T-helper 17 cell (primary cell): Measurements from ENCODE around the gene ZBP1. TPM values are rescaled to one million over a fixed set of nuclear protein-coding genes. Genes with fewer than 3 reads are reported as not detected.
A peak's percentile ranks its signal among the peaks of the same experiment; 100 is the strongest.

Experiments
- ATAC-seq: fragments of 150-1000 bp; cut with Tn5 transposase; 2 replicates; pipeline ENCODE4 v1.10.0; 2021; ENCODE audit warnings: mild to moderate bottlenecking, moderate library complexity
- DNase-seq, 3 donors: peaks; one replicate each; pipeline versions ENCODE4 v3.0.0 to v3.0.0-alpha.2; 2020 to 2021
- H3K9me3 ChIP-seq: one replicate; pipeline ENCODE4 v1.7.0; 2013; ENCODE audit warnings: low read length, mild to moderate bottlenecking; ENCODE audit not compliant: control insufficient read depth, poor library complexity, severe bottlenecking
- H3K27ac Mint-ChIP-seq: one replicate; pipeline ENCODE4 v1.8.0; 2022; ENCODE audit warnings: mild to moderate bottlenecking, moderate library complexity, mixed read lengths
- H3K27me3 Mint-ChIP-seq: one replicate; pipeline ENCODE4 v1.8.0; 2022; ENCODE audit warnings: mixed read lengths
- H3K36me3 Mint-ChIP-seq: one replicate; pipeline ENCODE4 v1.8.0; 2022; ENCODE audit warnings: low read depth, mixed read lengths
- H3K4me1 Mint-ChIP-seq: one replicate; pipeline ENCODE4 v1.8.0; 2022; ENCODE audit warnings: mild to moderate bottlenecking, mixed read lengths
- H3K4me3 Mint-ChIP-seq: one replicate; pipeline ENCODE4 v1.8.0; 2022; ENCODE audit warnings: mild to moderate bottlenecking, moderate library complexity, mixed read lengths
- total RNA-seq, 4 donors: library from RNA in 2 of 4; stranded (reverse) in 2 of 4; gene quantifications; one replicate each; pipeline ENCODE4 v1.2.3 and lab custom pipeline; 2022 to 2026

ZBP1 gene
- total RNA-seq, 2 donors from 2014 or later, result 38.6 to 41.0 TPM

DNA sequence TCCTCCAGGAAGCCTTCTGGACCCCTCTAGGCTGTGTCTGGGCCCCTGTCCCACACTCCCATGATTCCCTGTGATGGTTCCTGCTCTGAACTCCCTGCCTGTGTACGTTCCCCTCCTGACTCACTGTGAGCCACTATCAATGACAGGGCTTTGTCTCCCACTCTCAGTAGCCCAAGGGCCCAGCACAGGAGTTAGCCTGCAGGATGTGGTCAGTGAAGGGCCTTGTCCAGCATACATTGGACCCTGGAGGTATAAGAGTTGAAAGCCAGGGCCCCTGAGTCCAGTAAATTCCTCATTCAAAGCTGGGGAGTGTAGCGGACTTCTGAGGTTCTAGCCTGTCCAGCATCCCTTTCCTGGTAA lies 19.0 kb downstream of the ZBP1 start:
- DNase-seq (no peak), ATAC-seq (no peak)
- H3K36me3 Mint-ChIP-seq, result no peaks in the 10 kb centered on the region
- H3K9me3 ChIP-seq, result no peaks in the 10 kb centered on the region
- H3K27ac Mint-ChIP-seq, result no peak overlapping the region
- peak overlapping the region; percentile 28 for H3K4me3 Mint-ChIP-seq
- H3K27me3 Mint-ChIP-seq, result no peaks in the 10 kb centered on the region
- H3K4me1 Mint-ChIP-seq, result peaks cover 18% of the 10 kb centered on the region

DNA sequence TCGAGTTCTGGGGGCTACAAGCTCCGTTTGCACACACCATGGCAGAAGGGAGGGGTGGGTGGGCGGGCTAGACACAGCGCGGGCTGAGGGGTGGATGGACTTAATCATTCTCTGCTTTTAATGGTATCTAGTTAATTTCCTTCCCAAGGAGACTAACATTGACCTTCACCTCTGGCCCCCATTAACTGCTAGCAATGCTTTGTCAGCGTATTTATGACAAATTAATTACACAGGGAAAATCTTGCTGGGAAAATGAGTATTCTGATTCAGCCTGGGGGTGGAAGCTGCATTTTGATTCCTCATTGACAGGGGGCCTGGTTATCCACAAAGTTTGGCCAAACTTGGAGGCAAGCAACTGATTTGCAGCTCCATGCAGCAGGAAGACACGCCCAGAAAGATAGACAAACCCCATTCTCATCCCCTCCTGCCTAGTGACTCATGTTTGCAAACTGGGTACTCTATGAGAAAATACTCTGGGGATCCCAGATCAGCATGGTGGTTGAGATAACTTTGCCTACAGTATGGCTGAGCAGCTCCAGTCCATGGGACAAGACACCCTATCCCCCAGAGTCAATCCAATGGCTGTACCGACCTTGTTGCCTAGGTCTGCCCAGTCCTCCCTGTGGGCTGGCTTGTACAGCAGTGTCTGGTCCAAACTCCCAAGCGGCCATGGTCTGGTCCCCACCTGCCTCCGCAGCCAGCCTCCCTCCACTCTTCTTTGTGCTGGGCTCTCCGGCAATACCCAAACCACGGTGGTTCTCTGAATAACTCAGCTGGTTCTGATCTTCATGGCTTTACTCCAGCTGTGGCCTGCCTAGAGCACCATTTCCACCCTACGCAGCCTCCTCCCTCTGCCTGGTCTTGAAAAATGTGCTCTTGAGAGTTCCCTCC lies 19.7 kb downstream of the ZBP1 start:
- ATAC-seq, result no peak
- Mint-ChIP-seq H3K4me1 (peaks cover 14% of the 10 kb centered on the region), H3K4me3 (peak overlapping the region; percentile 28), H3K36me3 (no peaks in the 10 kb centered on the region), H3K27ac (no peak overlapping the region), H3K27me3 (no peaks in the 10 kb centered on the region)
- H3K9me3 ChIP-seq, result no peaks in the 10 kb centered on the region
- DNase-seq, result no peak

DNA sequence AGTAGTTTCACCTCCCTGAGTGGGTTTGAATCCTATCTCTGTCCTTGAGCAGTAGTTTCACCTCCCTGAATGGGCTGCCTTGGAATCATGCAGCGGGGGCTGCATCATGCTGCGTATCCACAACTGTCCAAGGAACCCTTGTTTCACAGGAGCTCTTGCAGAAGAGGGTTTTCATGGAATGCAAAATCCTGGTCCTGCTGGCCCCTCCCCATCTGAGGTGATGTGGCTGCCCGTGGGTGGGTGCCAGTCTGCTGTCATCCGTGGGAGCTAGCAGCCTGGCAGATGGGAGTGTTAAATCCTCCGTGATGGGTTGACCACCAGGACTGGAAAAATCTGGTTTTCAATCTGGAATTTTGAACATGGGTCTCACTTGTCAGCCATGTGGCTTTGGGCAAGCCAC lies 21.7 kb downstream of the ZBP1 start:
- Mint-ChIP-seq H3K36me3 (no peaks in the 10 kb centered on the region), H3K27me3 (no peaks in the 10 kb centered on the region), H3K4me1 (peaks cover 8% of the 10 kb centered on the region), H3K27ac (no peak overlapping the region), H3K4me3 (no peak overlapping the region)
- no peaks in the 10 kb centered on the region for H3K9me3 ChIP-seq
- ATAC-seq (no peak), DNase-seq (no peak)

DNA sequence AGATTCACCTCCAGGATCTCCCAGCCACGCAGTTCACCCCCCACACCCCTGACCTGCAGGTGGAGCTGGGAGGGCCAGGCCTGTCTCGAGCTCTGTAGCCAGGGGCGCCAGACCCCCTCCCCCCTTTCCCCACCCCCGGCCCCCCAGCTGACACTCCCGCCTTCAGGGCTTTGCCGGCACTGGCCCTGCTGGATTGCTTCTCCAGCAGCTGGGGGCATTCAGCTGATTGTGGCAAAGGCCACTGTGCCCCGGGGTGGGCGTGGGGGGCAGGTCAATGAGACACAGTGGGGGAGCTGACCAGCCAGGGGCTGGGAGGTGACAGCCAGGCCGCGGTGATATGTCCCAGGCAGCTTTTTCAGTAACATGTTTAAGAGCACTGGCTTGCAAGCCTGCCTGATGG lies 22.2 kb downstream of the ZBP1 start:
- no peak overlapping the region for H3K4me3 Mint-ChIP-seq
- no peak overlapping the region for H3K27ac Mint-ChIP-seq
- no peaks in the 10 kb centered on the region for H3K36me3 Mint-ChIP-seq
- DNase-seq, result no peak
- H3K27me3 Mint-ChIP-seq, result no peaks in the 10 kb centered on the region
- no peak for ATAC-seq
- H3K4me1 Mint-ChIP-seq, result peaks cover 8% of the 10 kb centered on the region
- H3K9me3 ChIP-seq, result no peaks in the 10 kb centered on the region

DNA sequence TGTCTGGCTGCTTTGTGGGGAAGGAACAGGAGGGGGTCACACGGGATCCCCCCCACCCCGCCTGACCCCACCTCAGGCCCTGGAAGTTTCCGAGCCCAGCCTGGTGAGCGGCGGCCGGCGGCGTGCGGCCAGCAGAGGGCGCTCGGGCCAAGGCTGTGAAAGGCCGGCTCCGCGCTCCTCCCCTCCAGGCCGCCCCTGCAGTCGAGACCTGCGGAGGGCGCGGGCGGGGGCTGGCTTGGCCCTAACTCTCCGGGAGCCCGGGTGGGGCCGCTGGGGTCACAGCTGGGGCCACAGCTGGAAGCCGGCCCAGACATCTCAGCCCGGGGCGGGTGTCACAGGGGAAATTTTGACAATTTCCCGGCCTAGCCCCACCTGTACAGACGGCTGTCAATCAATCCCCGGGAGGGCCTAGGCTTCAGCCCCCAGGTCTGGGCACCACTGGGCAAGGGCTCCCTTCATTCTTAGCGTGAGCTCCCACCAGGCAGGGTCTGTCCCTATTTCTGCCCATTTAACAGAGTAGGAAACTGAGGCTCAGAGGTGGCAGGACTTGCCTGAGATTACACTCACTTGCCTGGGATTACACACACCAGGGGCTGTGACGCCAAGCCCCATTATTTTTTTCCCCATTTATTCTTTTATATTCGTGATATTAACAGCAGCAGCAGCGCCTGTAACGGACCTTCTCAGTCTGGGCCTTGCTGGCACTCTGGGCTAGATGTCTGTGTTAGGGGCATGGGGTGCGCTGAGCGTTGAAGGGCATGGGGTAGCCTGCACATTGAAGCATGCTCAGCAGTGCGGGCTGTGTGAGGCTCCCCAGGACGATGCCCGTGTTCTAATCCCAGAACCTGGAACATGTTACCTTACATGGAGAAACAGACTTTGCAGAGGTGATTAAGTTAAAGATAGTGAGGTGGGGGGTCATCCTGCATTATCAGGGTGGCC lies 23.0 kb downstream of the ZBP1 start:
- peak; percentile 87 for ATAC-seq
- Mint-ChIP-seq H3K4me3 (no peak overlapping the region), H3K27ac (no peak overlapping the region)

DNA sequence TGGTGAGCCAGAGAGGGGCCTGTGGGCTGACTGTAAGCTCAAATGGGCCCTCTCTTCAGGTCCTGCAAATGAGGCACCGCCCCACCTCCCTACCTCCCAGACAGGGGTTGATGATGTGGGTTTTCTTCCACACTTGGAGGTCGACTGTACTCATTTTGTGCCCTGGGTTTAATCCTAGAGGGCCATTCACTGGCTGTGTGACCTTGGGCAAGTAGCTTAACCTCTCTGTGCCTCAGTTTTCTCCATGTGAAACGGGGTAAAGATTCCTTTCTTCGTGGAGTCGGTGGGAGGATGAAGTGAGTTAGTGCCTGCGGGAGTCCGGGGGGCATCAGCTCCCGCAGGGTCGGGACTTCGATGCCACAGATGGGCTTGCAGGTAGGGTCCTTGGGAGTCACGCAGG lies 23.9 kb downstream of the ZBP1 start:
- no peak for ATAC-seq
- no peaks in the 10 kb centered on the region for H3K9me3 ChIP-seq
- DNase-seq, result no peak
- Mint-ChIP-seq H3K27ac (no peak overlapping the region), H3K27me3 (no peaks in the 10 kb centered on the region), H3K4me3 (no peak overlapping the region), H3K36me3 (no peaks in the 10 kb centered on the region), H3K4me1 (peaks cover 8% of the 10 kb centered on the region)

More for the DNA sequence above, 23.0 kb downstream of the ZBP1 start:
- H3K4me1 Mint-ChIP-seq, result peaks cover 6% of the 10 kb centered on the region
- no peaks in the 10 kb centered on the region for H3K27me3 Mint-ChIP-seq
- peak; percentile 63 to 75 (median 72) for DNase-seq
- no peaks in the 10 kb centered on the region for H3K36me3 Mint-ChIP-seq
- no peaks in the 10 kb centered on the region for H3K9me3 ChIP-seq

DNA sequence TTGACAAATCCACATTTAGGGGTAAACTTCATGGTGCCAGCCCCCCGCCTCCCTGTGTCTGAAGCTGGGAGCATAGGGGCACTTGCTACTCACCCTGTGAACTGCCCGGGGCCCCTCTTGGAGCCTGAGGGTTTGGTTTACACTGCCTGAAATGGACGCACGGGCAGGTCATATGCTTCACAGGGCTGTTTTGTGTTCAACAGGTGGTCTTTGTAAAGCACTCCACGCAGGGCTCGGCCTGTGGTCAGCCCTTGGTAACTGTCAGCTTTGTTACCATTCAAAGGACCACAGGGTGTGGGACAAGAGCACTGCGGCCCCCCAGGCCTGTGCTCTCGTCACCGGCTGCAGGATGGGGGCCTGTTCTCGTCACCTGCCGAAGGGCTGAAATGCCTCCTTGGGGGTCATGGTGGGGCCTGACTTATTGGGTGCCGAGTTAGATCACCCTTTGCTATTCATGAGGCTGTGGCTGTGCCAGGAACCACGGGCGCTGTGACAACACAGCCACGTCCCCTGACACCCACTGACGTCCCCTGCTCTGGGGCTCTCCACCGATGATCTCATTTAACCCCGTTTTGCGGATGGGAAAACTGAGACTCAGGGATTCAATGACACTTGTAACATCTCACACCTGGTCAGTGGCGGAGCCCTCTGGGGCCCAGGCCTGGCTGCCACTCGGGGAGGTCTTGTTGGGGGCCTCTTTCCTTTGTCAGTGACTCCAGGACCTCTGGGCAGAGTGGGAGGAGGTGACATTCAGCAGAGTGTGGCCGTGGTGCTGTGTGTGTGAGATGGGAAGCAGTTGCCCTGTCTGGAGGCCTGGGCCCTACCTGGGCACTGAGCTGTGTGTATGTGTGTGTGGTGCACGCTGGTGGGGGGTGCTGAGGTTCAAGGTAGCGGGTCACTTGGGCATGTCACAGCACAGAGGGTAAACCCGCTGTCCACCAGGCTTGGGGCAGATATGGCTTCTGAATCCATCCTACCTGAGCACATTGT lies 24.9 kb downstream of the ZBP1 start:
- DNase-seq (no peak), ATAC-seq (no peak)
- H3K27ac Mint-ChIP-seq, result no peak overlapping the region

DNA sequence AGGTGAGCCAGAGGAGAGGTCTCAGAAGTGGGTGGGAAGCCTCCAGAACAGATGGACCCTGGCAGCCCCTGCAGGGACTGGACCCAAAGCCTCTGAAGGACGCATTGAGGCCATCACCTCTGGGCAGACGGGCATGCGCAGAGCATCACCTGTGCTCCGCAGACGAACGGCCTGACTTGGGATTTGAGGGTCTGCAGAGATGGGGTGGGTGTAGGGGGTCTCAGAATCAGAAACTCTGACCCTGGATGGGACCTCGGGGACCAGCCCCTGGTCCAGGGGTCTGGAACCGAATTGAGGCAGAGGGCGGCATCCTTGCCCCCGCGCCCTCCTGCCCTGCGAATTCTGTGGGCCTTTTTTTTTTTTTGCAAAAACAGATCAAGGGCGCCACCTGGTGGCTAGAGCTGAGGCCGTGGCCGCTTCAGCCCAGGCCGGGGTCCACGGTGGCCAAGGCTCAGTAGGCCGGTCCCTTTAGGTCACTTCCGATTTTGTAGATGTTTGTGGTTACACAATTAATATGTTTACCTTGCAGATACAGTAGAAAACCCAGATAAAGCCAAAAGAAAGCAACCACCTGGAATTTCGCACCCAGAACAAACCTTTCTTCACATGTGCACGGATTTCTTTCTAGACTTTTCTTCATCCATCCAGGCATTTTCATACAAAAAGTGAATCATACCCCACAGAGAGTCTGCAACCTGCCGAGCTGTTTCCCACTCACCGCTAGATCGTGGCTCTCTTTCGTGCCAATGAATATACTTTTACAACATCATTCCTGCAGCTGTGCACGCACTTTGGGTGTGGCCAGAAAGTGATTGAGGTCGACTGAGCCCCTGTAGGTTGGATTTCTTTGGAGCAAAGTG lies 25.9 kb downstream of the ZBP1 start:
- peak; percentile 33 for ATAC-seq
- peaks cover 8% of the 10 kb centered on the region for H3K4me1 Mint-ChIP-seq
- no peaks in the 10 kb centered on the region for H3K36me3 Mint-ChIP-seq
- peak; percentile 30 to 54 (median 53) for DNase-seq
- H3K4me3 Mint-ChIP-seq, result no peak overlapping the region
- H3K27ac Mint-ChIP-seq, result no peak overlapping the region
- no peaks in the 10 kb centered on the region for H3K27me3 Mint-ChIP-seq
- no peaks in the 10 kb centered on the region for H3K9me3 ChIP-seq

More for the DNA sequence above, 24.9 kb downstream of the ZBP1 start:
- H3K9me3 ChIP-seq, result no peaks in the 10 kb centered on the region
- H3K4me3 Mint-ChIP-seq, result no peak overlapping the region
- H3K27me3 Mint-ChIP-seq, result no peaks in the 10 kb centered on the region
- H3K4me1 Mint-ChIP-seq, result peaks cover 8% of the 10 kb centered on the region
- no peaks in the 10 kb centered on the region for H3K36me3 Mint-ChIP-seq

DNA sequence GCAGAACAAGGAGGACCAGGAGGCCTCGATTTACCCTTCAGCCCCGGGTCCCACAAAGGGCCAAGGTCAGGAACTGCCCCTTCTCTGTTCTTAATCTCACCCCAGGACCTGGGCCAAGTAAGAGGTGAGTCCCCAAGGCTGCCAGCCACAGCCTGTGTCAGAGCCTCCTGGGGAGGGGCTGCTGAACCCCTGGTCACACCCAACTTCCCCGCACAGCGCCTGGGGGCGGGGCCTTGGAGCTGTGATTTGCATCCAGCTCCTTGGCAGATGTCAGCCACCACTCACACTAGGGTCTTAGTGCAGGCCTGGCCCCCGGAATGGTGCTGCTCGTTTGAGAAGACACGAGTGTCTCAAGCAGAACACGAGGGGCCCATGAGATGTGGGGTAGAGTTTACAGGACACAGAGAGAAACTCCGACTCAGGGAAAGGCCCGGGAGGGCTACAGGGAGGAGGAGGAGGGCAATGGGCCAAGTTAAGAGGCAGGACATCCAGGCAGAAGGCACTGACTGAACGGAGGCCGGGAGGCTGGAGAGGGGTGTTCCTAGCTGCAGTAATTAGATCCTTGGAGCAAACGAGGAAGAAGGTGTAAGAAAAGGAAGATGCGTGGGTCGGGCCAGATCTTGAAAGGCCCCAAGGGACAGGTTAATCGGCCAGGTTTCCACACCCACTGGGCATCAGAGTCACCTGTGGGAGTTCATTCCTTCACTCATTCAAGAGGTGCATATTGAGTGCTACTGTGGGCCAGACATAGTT lies 26.9 kb downstream of the ZBP1 start:
- no peak for ATAC-seq
- no peaks in the 10 kb centered on the region for H3K27me3 Mint-ChIP-seq
- H3K4me3 Mint-ChIP-seq, result no peak overlapping the region
- peaks cover 8% of the 10 kb centered on the region for H3K4me1 Mint-ChIP-seq
- no peaks in the 10 kb centered on the region for H3K9me3 ChIP-seq
- H3K27ac Mint-ChIP-seq, result peak overlapping the region; percentile 70
- no peak for DNase-seq
- no peaks in the 10 kb centered on the region for H3K36me3 Mint-ChIP-seq

DNA sequence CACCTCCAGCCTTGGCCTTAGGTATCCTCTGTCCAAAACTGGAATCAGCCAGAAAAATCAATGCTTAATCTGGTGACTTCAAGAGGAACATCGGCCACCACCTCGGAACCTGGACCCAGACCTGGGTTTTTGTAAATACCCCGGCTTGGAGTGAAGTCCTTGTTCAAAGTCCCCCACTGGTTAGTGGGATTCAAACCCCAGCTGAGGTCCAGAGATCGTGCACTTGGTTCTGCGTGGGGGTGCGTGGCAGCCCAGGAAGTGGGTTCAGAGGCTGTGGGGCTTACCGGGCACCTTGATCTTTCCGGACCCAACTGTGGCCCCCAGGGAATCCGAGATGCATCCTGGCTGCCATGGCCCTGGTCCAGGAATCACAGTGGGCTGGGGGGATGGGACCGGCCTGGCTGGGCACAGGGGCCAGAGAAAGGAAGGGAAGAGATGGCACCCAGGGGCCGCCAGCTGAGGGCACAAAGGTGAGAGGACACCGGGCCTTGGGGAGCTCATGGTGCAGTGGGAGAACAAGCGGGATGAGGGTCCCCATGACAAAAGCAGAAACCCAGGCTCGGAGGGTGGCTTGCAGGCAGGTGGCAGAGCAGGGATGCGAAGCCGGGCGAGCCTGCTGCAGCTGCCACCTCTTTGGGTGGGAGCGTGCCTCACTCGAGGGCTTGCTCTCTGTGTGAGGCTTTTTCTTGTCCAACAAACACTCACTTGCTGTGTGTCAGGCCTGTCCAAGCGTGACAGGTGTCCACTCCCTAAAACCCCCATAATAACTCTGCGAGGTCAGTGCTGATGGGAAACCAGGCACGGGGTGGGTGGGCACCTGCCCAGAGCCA lies 27.7 kb downstream of the ZBP1 start:
- no peaks in the 10 kb centered on the region for H3K27me3 Mint-ChIP-seq
- H3K4me3 Mint-ChIP-seq, result no peak overlapping the region
- ATAC-seq (no peak), DNase-seq (no peak)
- H3K27ac Mint-ChIP-seq, result no peak overlapping the region
- H3K36me3 Mint-ChIP-seq, result no peaks in the 10 kb centered on the region
- peaks cover 8% of the 10 kb centered on the region for H3K4me1 Mint-ChIP-seq
- H3K9me3 ChIP-seq, result no peaks in the 10 kb centered on the region
